ENCODE measurements around the gene IL1RAP.

- no peak for TF ChIP-seq EZH2 (IDR thresholded peaks at IDR 0.05; ENCODE audit: insufficient read depth, poor library complexity, severe bottlenecking)
- no peak for TF ChIP-seq EZH2phosphoT487 (IDR thresholded peaks at IDR 0.05; ENCODE audit: insufficient read depth, low read depth)
These were observed 20.9 kb upstream of the IL1RAP start for GRCh38 chr3:190492966-190493365.

Measured in GM23248 (cell line).